HepG2 (cell line): ENCODE measurements around the gene NUTF2. TPM values are rescaled to one million over a fixed set of nuclear protein-coding genes. Genes with fewer than 3 reads are reported as not detected.

Experiments used
- ARHGAP35 ChIP-seq: sonication (generic); formaldehyde crosslinking; IDR thresholded peaks from 2 replicates; pipeline ENCODE4 v1.9.0; 2022; ENCODE audit warnings: mild to moderate bottlenecking, inconsistent platforms, moderate library complexity, missing genetic modification reagents, borderline replicate concordance
- GLI4 ChIP-seq: sonication (generic); formaldehyde crosslinking; IDR thresholded peaks from 2 replicates; pipeline ENCODE4 v1.5.1; 2020; ENCODE audit warnings: missing genetic modification reagents, mild to moderate bottlenecking, moderate library complexity, borderline replicate concordance
- HNF4A ChIP-seq: sonication (generic); formaldehyde crosslinking; IDR thresholded peaks from 2 replicates; pipeline ENCODE4 v1.4.0; 2020; ENCODE audit warnings: missing genetic modification reagents
- IRF2 ChIP-seq: IDR thresholded peaks from 2 replicates; pipeline ENCODE4 v1.6.1; 2018; ENCODE audit warnings: missing genetic modification reagents, missing compliant biosample characterization
- IRF9 ChIP-seq: sonication (generic); formaldehyde crosslinking; IDR thresholded peaks from 2 replicates; pipeline ENCODE4 v1.8.0; 2022; ENCODE audit warnings: missing genetic modification reagents, mild to moderate bottlenecking, borderline replicate concordance
- MAFK ChIP-seq, 2 experiments: IDR thresholded peaks in 1 of 2; conservative IDR thresholded peaks in 1 of 2; 2 replicates each; pipeline ENCODE4 v1.6.1; 2011; ENCODE audit warnings: improper control_type of control experiment in 2 of 2, low read length in 2 of 2
- MXD4 ChIP-seq: IDR thresholded peaks from 2 replicates; pipeline ENCODE4 v1.6.1; 2016; ENCODE audit warnings: mild to moderate bottlenecking, missing biosample characterization, missing genetic modification reagents
- NR2F6 ChIP-seq, 2 experiments: IDR thresholded peaks; 2 replicates each; pipeline ENCODE4 v1.6.1; 2016; ENCODE audit warnings: antibody characterized with exemption in 1 of 2, mild to moderate bottlenecking in 1 of 2
- PHF5A ChIP-seq: IDR thresholded peaks from one replicate; pipeline ENCODE4 v1.6.1; 2018; ENCODE audit warnings: low read depth, missing genetic modification reagents; ENCODE audit not compliant: unreplicated experiment
- RAD51 ChIP-seq: fragments of 450-650 bp; IDR thresholded peaks from 2 replicates; pipeline ENCODE4 v1.6.1; 2016; ENCODE audit warnings: borderline replicate concordance
- SUZ12 ChIP-seq: fragments of 150-350 bp; IDR thresholded peaks from 2 replicates; pipeline ENCODE4 v1.6.1; 2014; ENCODE audit warnings: low read depth, low read length
- TEAD3 ChIP-seq: optimal IDR thresholded peaks from 2 replicates; pipeline ENCODE3; 2016; ENCODE audit warnings: borderline replicate concordance
- TEF ChIP-seq: sonication (generic); formaldehyde crosslinking; IDR thresholded peaks from 2 replicates; pipeline ENCODE4 v1.5.0; 2020; ENCODE audit warnings: missing genetic modification reagents
- UBTF ChIP-seq: sonication (generic); formaldehyde crosslinking; IDR thresholded peaks from 2 replicates; pipeline ENCODE4 v1.4.0; 2020; ENCODE audit warnings: mild to moderate bottlenecking, missing genetic modification reagents
- ZBTB38 ChIP-seq: sonication (generic); formaldehyde crosslinking; IDR thresholded peaks from 2 replicates; pipeline ENCODE4 v1.5.1; 2020; ENCODE audit warnings: mild to moderate bottlenecking, missing genetic modification reagents
- ZFP91 ChIP-seq: sonication (generic); formaldehyde crosslinking; IDR thresholded peaks from 2 replicates; pipeline ENCODE4 v1.9.0; 2022; ENCODE audit warnings: missing genetic modification reagents, mild to moderate bottlenecking, borderline replicate concordance
- ZNF563 ChIP-seq: sonication (generic); formaldehyde crosslinking; IDR thresholded peaks from 2 replicates; pipeline ENCODE4 v1.8.0; 2022; ENCODE audit warnings: mild to moderate bottlenecking, moderate library complexity, missing genetic modification reagents
- ZNF687 ChIP-seq: sonication (generic); formaldehyde crosslinking; IDR thresholded peaks from 2 replicates; pipeline ENCODE4 v1.5.1; 2020; ENCODE audit warnings: mild to moderate bottlenecking, missing genetic modification reagents, moderate library complexity
- polyA plus RNA-seq, 8 experiments: library from polyadenylated mRNA; depleted of rRNA in 3 of 8; stranded (reverse) in 7 of 8; unstranded in 1 of 8; fragments of >200 nt; fragmentation: Illumina TruSeq in 4 of 8; extraction: Trizol in 4 of 8; gene quantifications; 2 replicates each; pipeline versions ENCODE4 v1.2.1 to v1.2.3, GENCODE V29; 2011 to 2016; ENCODE audit warnings: low read depth in 4 of 8, missing spikeins in 1 of 8, mixed read lengths in 1 of 8; ENCODE audit not compliant: insufficient read depth in 1 of 8
- total RNA-seq, 5 experiments: library from RNA; depleted of rRNA; stranded (reverse); fragments of >200 nt; fragmentation: Illumina TruSeq; extraction: Trizol; gene quantifications; 2 replicates each; pipeline ENCODE4 v1.2.3, GENCODE V29; 2016; ENCODE audit warnings: low read depth in 1 of 5

Gene NUTF2
- total and polyA plus RNA-seq, 2 of the 13 experiments (the other 11 are each of a cell fraction or from before 2014, with no cell fraction given): 168 to 214 TPM

GRCh38 chr16:67883146-67883871 lies 36.6 kb downstream of the NUTF2 start (continued):
- TF ChIP-seq TEF (CRISPR knock-in tag) (no peak), ZFP91 (CRISPR knock-in tag) (0 out of 2 replicates have a peak, but pooled peaks have one; percentile 12), TEAD3 (CRISPR knock-in tag) (peak; percentile 94), ZNF563 (CRISPR knock-in tag) (0 out of 2 replicates have a peak, but pooled peaks have one; percentile 34), SUZ12 (no peak), MXD4 (CRISPR knock-in tag) (0 out of 2 replicates have a peak, but pooled peaks have one; percentile 34), PHF5A (CRISPR knock-in tag) (no peak), NR2F6 (IDR thresholded peaks at IDR 0.05) (no peak), NR2F6 (CRISPR knock-in tag; IDR thresholded peaks at IDR 0.05) (peak; percentile 21; the same call in 1 of the 2 replicates), ARHGAP35 (CRISPR knock-in tag) (no peak), IRF2 (no peak), RAD51 (peak; percentile 44; the same call in 1 of the 2 replicates), IRF9 (CRISPR knock-in tag) (no peak), ZNF687 (CRISPR knock-in tag) (peak; percentile 48; the same call in 1 of the 2 replicates), UBTF (CRISPR knock-in tag) (no peak), HNF4A (0 out of 2 replicates have a peak, but pooled peaks have one; percentile 8), GLI4 (CRISPR knock-in tag) (0 out of 2 replicates have a peak, but pooled peaks have one; percentile 47), MAFK (conservative IDR thresholded peaks at IDR 0.05 in 1 of 2, IDR thresholded peaks at IDR 0.05 in 1 of 2; ENCODE audit: low read length in 2 of 2) (no peak), ZBTB38 (peak; percentile 4; the same call in 1 of the 2 replicates)
